ENCODE data around the gene NEGR1. TPM values are rescaled to one million over a fixed set of nuclear protein-coding genes. Genes with fewer than 3 reads are reported as not detected.

Gene NEGR1
- total RNA-seq, 1 experiment from 2014 or later = 2.9 TPM

DNA sequence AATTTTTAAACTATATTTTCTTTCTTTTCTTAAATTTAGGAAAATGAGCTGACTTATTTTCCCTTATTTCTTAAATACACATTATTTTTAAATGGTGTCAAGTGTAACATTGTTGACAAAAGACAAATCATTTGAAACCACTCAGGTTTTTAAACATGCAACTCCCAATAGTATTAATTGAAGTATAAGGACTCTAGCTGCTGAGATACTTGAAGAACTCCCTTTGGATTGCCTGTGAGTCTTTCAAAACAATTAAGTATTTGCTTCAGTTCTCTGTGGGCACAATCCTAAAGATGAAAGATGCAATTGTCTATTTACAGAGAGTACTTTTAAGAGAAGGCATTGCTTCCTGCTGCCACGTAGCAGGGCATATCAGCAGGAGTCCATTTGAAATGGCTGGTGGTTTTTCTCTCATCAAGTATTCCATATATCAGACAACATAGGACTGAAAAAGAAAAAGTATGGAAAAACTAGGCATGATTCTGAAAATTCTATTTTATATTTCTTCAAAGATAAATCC is 373.4 kb downstream of the NEGR1 start:
- peaks cover 11% of the 10 kb centered on the region for H3K9me3 Mint-ChIP-seq
- DNase-seq (ENCODE audit: low spot score) = no peak
- CTCF ChIA-PET = no interaction called here

DNA sequence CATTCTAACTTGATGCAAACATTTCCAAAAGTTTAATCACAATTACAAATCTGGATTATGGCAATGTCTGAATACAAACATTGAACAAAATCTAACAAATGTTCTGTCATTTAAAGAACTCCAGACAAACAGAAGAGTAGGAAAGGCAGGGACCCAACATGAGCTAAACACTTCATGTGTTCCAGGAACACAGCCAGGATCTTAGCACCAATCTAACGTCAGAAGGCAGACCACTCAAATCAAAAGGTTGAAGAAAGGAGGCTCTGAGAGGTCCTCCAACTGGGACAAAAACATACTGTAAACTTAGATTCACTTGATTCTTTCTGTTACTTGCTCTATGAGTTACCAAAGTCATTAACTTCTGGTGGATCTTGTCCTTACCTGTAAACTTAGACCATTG is 374.0 kb downstream of the NEGR1 start:
- ChIA-PET POLR2A (no interaction called here), CTCF (no interaction called here)
- Mint-ChIP-seq H3K27me3 (ENCODE audit: low read depth) (no peaks in the 10 kb centered on the region), H3K36me3 (no peaks in the 10 kb centered on the region), H3K4me1 (peaks cover 6% of the 10 kb centered on the region; the same call in 1 of the 2 replicates), H3K4me3 (no peak overlapping the region), H3K9me3 (peaks cover 11% of the 10 kb centered on the region), H3K27ac (no peak overlapping the region)
- no peak for TF ChIP-seq GTF2I (CRISPR knock-in tag; conservative IDR thresholded peaks at IDR 0.05)
- TF ChIP-seq, protein P1, sequence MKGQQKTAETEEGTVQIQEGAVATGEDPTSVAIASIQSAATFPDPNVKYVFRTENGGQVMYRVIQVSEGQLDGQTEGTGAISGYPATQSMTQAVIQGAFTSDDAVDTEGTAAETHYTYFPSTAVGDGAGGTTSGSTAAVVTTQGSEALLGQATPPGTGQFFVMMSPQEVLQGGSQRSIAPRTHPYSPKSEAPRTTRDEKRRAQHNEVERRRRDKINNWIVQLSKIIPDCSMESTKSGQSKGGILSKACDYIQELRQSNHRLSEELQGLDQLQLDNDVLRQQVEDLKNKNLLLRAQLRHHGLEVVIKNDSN (CRISPR knock-in tag; IDR thresholded peaks at IDR 0.05) = no peak
- TF ChIP-seq, protein P2, sequence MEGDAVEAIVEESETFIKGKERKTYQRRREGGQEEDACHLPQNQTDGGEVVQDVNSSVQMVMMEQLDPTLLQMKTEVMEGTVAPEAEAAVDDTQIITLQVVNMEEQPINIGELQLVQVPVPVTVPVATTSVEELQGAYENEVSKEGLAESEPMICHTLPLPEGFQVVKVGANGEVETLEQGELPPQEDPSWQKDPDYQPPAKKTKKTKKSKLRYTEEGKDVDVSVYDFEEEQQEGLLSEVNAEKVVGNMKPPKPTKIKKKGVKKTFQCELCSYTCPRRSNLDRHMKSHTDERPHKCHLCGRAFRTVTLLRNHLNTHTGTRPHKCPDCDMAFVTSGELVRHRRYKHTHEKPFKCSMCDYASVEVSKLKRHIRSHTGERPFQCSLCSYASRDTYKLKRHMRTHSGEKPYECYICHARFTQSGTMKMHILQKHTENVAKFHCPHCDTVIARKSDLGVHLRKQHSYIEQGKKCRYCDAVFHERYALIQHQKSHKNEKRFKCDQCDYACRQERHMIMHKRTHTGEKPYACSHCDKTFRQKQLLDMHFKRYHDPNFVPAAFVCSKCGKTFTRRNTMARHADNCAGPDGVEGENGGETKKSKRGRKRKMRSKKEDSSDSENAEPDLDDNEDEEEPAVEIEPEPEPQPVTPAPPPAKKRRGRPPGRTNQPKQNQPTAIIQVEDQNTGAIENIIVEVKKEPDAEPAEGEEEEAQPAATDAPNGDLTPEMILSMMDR (IDR thresholded peaks at IDR 0.05) = no peak
- no peak for TF ChIP-seq EMX1 (CRISPR knock-in tag; IDR thresholded peaks at IDR 0.05)
- no peak for TF ChIP-seq FOXP1 (CRISPR knock-in tag; IDR thresholded peaks at IDR 0.05; ENCODE audit: borderline replicate concordance)
- TF ChIP-seq, protein P3, sequence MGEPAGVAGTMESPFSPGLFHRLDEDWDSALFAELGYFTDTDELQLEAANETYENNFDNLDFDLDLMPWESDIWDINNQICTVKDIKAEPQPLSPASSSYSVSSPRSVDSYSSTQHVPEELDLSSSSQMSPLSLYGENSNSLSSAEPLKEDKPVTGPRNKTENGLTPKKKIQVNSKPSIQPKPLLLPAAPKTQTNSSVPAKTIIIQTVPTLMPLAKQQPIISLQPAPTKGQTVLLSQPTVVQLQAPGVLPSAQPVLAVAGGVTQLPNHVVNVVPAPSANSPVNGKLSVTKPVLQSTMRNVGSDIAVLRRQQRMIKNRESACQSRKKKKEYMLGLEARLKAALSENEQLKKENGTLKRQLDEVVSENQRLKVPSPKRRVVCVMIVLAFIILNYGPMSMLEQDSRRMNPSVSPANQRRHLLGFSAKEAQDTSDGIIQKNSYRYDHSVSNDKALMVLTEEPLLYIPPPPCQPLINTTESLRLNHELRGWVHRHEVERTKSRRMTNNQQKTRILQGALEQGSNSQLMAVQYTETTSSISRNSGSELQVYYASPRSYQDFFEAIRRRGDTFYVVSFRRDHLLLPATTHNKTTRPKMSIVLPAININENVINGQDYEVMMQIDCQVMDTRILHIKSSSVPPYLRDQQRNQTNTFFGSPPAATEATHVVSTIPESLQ (CRISPR knock-in tag; IDR thresholded peaks at IDR 0.05) = no peak
- no peak for TF ChIP-seq OVOL2 (CRISPR knock-in tag; IDR thresholded peaks at IDR 0.05; ENCODE audit: borderline replicate concordance)
- no peak for TF ChIP-seq FOXJ3 (CRISPR knock-in tag; IDR thresholded peaks at IDR 0.05; ENCODE audit: borderline replicate concordance)
- TF ChIP-seq, protein P4, sequence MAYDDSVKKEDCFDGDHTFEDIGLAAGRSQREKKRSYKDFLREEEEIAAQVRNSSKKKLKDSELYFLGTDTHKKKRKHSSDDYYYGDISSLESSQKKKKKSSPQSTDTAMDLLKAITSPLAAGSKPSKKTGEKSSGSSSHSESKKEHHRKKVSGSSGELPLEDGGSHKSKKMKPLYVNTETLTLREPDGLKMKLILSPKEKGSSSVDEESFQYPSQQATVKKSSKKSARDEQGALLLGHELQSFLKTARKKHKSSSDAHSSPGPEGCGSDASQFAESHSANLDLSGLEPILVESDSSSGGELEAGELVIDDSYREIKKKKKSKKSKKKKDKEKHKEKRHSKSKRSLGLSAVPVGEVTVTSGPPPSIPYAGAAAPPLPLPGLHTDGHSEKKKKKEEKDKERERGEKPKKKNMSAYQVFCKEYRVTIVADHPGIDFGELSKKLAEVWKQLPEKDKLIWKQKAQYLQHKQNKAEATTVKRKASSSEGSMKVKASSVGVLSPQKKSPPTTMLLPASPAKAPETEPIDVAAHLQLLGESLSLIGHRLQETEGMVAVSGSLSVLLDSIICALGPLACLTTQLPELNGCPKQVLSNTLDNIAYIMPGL (CRISPR knock-in tag; IDR thresholded peaks at IDR 0.05) = no peak
- TF ChIP-seq ZNF423 (CRISPR knock-in tag; IDR thresholded peaks at IDR 0.05) = no peak
- TF ChIP-seq, protein P5, sequence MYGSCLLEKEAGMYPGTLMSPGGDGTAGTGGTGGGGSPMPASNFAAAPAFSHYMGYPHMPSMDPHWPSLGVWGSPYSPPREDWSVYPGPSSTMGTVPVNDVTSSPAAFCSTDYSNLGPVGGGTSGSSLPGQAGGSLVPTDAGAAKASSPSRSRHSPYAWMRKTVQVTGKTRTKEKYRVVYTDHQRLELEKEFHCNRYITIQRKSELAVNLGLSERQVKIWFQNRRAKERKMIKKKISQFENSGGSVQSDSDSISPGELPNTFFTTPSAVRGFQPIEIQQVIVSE (CRISPR knock-in tag; IDR thresholded peaks at IDR 0.05; ENCODE audit: borderline replicate concordance) = no peak
- TF ChIP-seq, protein P6, sequence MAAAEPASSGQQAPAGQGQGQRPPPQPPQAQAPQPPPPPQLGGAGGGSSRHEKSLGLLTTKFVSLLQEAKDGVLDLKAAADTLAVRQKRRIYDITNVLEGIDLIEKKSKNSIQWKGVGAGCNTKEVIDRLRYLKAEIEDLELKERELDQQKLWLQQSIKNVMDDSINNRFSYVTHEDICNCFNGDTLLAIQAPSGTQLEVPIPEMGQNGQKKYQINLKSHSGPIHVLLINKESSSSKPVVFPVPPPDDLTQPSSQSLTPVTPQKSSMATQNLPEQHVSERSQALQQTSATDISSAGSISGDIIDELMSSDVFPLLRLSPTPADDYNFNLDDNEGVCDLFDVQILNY (CRISPR knock-in tag; IDR thresholded peaks at IDR 0.05) = no peak
- no peak for TF ChIP-seq TP53 (CRISPR knock-in tag; IDR thresholded peaks at IDR 0.05)
- TF ChIP-seq SMAD3 (CRISPR knock-in tag; IDR thresholded peaks at IDR 0.05; ENCODE audit: borderline replicate concordance) = no peak
- TF ChIP-seq ZNF232 (CRISPR knock-in tag; IDR thresholded peaks at IDR 0.05) = no peak
- TF ChIP-seq, protein P7, sequence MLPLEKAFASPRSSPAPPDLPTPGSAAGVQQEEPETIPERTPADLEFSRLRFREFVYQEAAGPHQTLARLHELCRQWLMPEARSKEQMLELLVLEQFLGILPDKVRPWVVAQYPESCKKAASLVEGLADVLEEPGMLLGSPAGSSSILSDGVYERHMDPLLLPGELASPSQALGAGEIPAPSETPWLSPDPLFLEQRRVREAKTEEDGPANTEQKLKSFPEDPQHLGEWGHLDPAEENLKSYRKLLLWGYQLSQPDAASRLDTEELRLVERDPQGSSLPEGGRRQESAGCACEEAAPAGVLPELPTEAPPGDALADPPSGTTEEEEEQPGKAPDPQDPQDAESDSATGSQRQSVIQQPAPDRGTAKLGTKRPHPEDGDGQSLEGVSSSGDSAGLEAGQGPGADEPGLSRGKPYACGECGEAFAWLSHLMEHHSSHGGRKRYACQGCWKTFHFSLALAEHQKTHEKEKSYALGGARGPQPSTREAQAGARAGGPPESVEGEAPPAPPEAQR (CRISPR knock-in tag; IDR thresholded peaks at IDR 0.05) = no peak
- no peak for ATAC-seq
- no peak for DNase-seq (ENCODE audit: low spot score)

More for the DNA sequence above, 373.4 kb downstream of the NEGR1 start:
- POLR2A ChIA-PET = no interaction called here
- Mint-ChIP-seq H3K27ac (no peak overlapping the region), H3K36me3 (no peaks in the 10 kb centered on the region), H3K27me3 (ENCODE audit: low read depth) (no peaks in the 10 kb centered on the region), H3K4me3 (no peak overlapping the region), H3K4me1 (peaks cover 11% of the 10 kb centered on the region)
- ATAC-seq = no peak
- TF ChIP-seq, protein P8, sequence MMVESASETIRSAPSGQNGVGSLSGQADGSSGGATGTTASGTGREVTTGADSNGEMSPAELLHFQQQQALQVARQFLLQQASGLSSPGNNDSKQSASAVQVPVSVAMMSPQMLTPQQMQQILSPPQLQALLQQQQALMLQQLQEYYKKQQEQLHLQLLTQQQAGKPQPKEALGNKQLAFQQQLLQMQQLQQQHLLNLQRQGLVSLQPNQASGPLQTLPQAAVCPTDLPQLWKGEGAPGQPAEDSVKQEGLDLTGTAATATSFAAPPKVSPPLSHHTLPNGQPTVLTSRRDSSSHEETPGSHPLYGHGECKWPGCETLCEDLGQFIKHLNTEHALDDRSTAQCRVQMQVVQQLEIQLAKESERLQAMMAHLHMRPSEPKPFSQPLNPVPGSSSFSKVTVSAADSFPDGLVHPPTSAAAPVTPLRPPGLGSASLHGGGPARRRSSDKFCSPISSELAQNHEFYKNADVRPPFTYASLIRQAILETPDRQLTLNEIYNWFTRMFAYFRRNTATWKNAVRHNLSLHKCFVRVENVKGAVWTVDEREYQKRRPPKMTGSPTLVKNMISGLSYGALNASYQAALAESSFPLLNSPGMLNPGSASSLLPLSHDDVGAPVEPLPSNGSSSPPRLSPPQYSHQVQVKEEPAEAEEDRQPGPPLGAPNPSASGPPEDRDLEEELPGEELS (CRISPR knock-in tag; IDR thresholded peaks at IDR 0.05) = no peak
- no peak for TF ChIP-seq ZNF423 (CRISPR knock-in tag; IDR thresholded peaks at IDR 0.05)
- no peak for TF ChIP-seq ZNF138 (CRISPR knock-in tag; conservative IDR thresholded peaks at IDR 0.05)
- TF ChIP-seq ETV6 (CRISPR knock-in tag; IDR thresholded peaks at IDR 0.05) = no peak
- no peak for TF ChIP-seq FOXK1 (CRISPR knock-in tag; IDR thresholded peaks at IDR 0.05)
- no peak for TF ChIP-seq ATF1 (CRISPR knock-in tag; IDR thresholded peaks at IDR 0.05)
- TF ChIP-seq, protein P7 (CRISPR knock-in tag; IDR thresholded peaks at IDR 0.05) = no peak
